Vagina (tissue), 2 donors: ENCODE data around the gene LRCH1.

Experiments used
- CTCF ChIP-seq, 3 experiments: fragments of 450-650 bp in 2 of 3; fragments of 200-600 bp in 1 of 3; sonication (generic) in 1 of 3; IDR thresholded peaks; one replicate each; pipeline ENCODE4 v1.5.1; 2017 to 2019; ENCODE audit warnings: antibody characterized with exemption in 3 of 3, mild to moderate bottlenecking in 2 of 3, moderate library complexity in 2 of 3
- POLR2A ChIP-seq, 2 donors: fragments of 450-650 bp; IDR thresholded peaks; one replicate each; pipeline ENCODE4 v1.6.1; 2017; ENCODE audit warnings: antibody characterized with exemption in 2 of 2, mild to moderate bottlenecking in 2 of 2, moderate library complexity in 2 of 2

DNA sequence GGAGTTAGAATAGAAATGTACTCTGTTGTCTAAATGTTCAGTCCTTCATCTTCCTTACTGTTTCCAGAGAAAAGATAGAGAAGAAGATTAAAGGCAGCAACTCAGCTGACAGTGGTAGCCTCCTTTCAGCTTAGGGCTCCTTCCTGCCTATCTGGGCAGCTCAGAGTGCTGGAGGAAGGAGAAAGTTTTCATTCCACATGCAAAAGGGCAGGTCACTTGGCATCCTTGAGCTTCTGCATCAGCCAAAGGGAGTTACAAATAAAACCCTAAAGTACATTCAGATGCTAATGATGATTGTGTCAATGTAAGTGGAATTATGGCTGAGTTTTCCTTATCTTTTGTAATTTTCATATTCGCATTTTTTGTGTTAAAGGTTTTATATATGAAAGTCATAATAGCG lies 185.1 kb downstream of the LRCH1 start:
- TF ChIP-seq CTCF (IDR thresholded peaks at IDR 0.05) (no peak), POLR2A (IDR thresholded peaks at IDR 0.05) (no peak)
